Measurements from ENCODE around the gene NACC1.

- no peak for TF ChIP-seq CTCF (IDR thresholded peaks at IDR 0.05)
- TF ChIP-seq POLR2A (IDR thresholded peaks at IDR 0.05) = no peak
- TF ChIP-seq POLR2AphosphoS5 (IDR thresholded peaks at IDR 0.05) = no peak
Observed at GRCh38 chr19:13119627-13120026, 1.6 kb downstream of the NACC1 start.

All from stomach (tissue), 4 donors.